Islet precursor cell (in vitro differentiated cells): Measurements from ENCODE around the gene NLN.
"Not testable (repeated sequence)": the region's sequence is repeated elsewhere in the genome, so short reads cannot be mapped to it uniquely, and the experiment has no call there.

Experiments
- DNase-seq: peaks from one replicate; pipeline ENCODE4 v3.0.0-alpha.2; 2018

The NLN gene

GRCh38 chr5:65721720-65722574 lies at the start of gene NLN, which contains the start of gene SGTB:
TSS of gene NLN (plus strand) at chr5:65722205. CDS start at chr5:65722374, 169 bp downstream.
TSS of gene SGTB (minus strand) at chr5:65722109. CDS start at chr5:65720807, 1,302 bp downstream.
- peak; percentile 96 for DNase-seq

GRCh38 chr5:65672796-65673195 lies 49.2 kb upstream of the NLN start:
- no peak for DNase-seq

- no peak for DNase-seq
These were observed 47.3 kb upstream of the NLN start for GRCh38 chr5:65674749-65675148.

- DNase-seq, result not testable (repeated sequence)
These were observed 45.9 kb upstream of the NLN start for GRCh38 chr5:65676056-65676455.

- DNase-seq, result no peak
These were observed 39.9 kb upstream of the NLN start for GRCh38 chr5:65682148-65682547.

- no peak for DNase-seq
These were observed 28.9 kb upstream of the NLN start for GRCh38 chr5:65693121-65693520.

GRCh38 chr5:65695162-65695755 lies 26.7 kb upstream of the NLN start:
- DNase-seq, result no peak

- no peak for DNase-seq
These were observed 26.1 kb upstream of the NLN start for GRCh38 chr5:65695896-65696295.

- DNase-seq, result no peak
These were observed 25.1 kb upstream of the NLN start for GRCh38 chr5:65696892-65697291.

- DNase-seq, result no peak
These were observed 22.7 kb upstream of the NLN start for GRCh38 chr5:65699338-65699737.

- DNase-seq, result no peak
These were observed 20.0 kb upstream of the NLN start for GRCh38 chr5:65702036-65702435.

- DNase-seq, result no peak
These were observed 17.3 kb upstream of the NLN start for GRCh38 chr5:65704621-65705239.

GRCh38 chr5:65707663-65708062 lies 14.3 kb upstream of the NLN start:
- DNase-seq, result no peak

GRCh38 chr5:65708145-65708544 lies 13.9 kb upstream of the NLN start:
- DNase-seq, result no peak

GRCh38 chr5:65718576-65719310 lies 3.3 kb upstream of the NLN start:
- DNase-seq, result no peak

GRCh38 chr5:65721050-65721719 lies 820 bp upstream of the NLN start:
- peak; percentile 82 for DNase-seq

GRCh38 chr5:65722575-65723403 lies 784 bp downstream of the NLN start:
- peak; percentile 71 for DNase-seq

GRCh38 chr5:65727491-65728156 lies 5.6 kb downstream of the NLN start:
- DNase-seq, result no peak

GRCh38 chr5:65728218-65728617 lies 6.2 kb downstream of the NLN start:
- no peak for DNase-seq

GRCh38 chr5:65730910-65731309 lies 8.9 kb downstream of the NLN start:
- DNase-seq, result no peak

- DNase-seq, result not testable (repeated sequence)
These were observed 10.0 kb downstream of the NLN start for GRCh38 chr5:65732046-65732445.
